HG02852 (cell line): ENCODE measurements around the gene PTPRN2.

ENCODE experiments used
- ATAC-seq: cut with Tn5 transposase; IDR thresholded peaks from one replicate; pipeline ENCODE4 v1.9.1; 2021; ENCODE audit warnings: mild to moderate bottlenecking, moderate library complexity; ENCODE audit not compliant: unreplicated experiment

PTPRN2 gene

GRCh38 chr7:158602905-158603772 lies 15.5 kb upstream of the PTPRN2 start:
- peak; percentile 78 for ATAC-seq

DNA sequence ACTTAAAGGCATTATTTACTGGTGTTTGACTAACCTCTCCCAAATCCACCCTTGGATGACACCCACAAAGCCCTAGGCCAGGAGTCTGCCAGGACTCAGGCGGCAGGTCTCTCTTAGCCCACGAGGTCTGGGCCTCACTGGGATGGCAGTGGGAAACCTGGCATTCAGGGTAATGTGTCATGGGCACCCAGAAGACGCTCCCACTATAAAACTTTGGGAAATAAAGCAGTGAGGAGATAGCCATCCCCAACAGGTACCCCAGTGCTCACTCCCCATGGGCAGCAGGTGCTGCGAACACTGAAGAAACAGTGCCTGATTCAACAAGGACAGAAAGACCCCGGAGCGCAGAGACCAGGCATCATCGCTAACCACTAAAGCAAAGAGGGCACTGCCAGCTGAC lies 14.4 kb upstream of the PTPRN2 start:
- ATAC-seq = no peak

DNA sequence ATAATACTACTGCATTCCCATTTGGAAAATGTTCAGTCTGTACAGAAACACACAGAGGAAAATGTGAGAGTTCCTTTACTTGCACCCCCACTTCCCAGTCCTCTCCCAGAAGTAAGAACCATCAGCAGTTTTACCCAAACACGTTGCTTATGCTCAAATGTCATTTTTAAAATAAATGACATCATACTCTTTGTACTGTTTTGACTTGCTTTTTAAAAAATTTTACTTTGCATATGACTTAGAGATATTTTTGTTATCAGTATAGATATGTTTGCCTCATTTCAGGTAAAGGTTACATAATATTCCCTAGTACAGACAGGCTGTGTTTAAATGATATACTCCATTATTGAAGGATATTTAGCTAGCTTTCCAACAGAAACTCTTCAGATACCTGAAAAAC lies 13.5 kb upstream of the PTPRN2 start:
- no peak for ATAC-seq

- no peak for ATAC-seq
These were observed 9.1 kb upstream of the PTPRN2 start for GRCh38 chr7:158596745-158597144.

DNA sequence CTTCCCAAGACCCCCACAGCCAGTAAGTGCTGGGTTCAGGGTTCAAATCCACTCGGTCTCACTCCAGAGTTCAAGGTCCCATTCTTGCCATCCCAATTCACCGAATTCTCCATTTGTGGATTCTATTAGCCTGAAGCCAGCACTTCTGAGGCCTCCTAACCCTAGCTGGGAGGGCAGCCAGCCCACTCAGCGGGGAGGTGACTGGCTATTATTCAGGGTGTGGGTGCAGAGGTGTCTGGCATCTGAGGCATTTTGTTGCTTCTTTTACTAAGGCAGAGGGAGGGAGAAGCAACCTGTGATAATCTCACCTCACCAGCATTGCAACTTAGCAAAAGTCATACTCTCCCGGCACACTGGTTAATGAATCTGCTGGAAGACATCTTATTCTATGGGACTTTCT lies 8.7 kb upstream of the PTPRN2 start:
- ATAC-seq = no peak

DNA sequence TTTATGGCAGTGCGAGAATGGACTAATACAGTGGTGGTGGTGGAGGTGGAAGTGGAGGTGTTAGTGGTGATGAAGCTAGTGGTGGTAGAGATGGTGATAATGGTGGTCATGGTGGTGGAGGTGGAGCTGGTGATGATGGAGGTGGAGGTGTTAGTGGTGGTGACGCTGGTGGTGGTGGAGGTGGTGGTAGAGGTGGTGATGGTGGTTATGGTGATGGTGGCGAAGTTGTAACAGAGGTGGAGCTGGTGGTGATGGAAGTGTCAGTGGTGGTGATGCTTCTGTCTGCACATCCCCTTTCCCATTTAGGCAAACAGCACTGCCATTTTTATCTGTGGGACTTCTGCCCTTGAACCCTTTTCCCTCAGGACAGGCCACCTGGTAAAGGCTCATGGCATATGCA lies 7.4 kb upstream of the PTPRN2 start:
- ATAC-seq = no peak

DNA sequence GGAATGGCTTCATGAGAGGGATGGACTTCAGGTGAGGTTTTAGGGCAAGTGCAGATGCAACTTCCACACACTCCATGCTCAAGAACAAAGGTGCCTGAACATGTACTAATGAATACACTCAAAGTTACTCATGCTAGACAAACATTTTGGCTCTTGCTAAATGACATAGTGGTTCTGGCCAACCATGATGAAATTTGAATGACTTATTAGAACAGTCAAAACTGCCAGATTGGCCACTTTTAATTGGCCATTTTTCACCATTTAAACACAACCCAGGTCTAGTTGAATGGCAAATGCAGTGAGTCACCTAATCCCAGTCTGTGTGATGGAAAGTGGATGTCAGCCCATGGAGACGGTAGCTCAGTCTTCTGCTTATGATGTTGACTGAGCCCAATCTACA lies 4.9 kb upstream of the PTPRN2 start:
- no peak for ATAC-seq

GRCh38 chr7:158591944-158592343 lies 4.3 kb upstream of the PTPRN2 start:
- ATAC-seq = no peak

- no peak for ATAC-seq
These were observed 2.5 kb upstream of the PTPRN2 start for GRCh38 chr7:158590181-158590530.

DNA sequence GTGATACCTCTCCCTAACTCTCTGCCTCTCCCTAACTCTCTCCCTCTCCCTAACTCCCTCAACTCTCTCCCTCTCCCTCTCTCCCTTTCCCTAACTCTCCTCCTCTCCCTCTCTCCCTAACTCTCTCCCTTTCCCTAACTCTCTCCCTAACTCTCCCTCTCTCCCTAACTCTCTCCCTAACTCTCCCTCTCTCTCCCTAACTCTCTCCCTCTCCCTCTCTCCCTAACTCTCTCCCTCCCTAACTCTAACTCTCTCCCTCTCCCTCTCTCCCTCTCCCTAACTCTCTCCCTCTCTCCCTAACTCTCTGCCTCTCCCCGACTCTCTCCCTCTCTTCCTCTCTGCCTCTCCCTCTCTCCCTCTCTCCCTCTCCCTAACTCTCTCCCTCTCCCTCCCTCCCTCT lies 2.0 kb upstream of the PTPRN2 start:
- no peak for ATAC-seq

- no peak for ATAC-seq
These were observed 1.3 kb upstream of the PTPRN2 start for GRCh38 chr7:158588878-158589442.

- ATAC-seq = no peak
These were observed 658 bp upstream of the PTPRN2 start for GRCh38 chr7:158588085-158588877.

- no peak for ATAC-seq
These were observed 993 bp downstream of the PTPRN2 start for GRCh38 chr7:158586499-158587161.

- no peak for ATAC-seq
These were observed 1.7 kb downstream of the PTPRN2 start for GRCh38 chr7:158585721-158586498.

- no peak for ATAC-seq
These were observed 3.2 kb downstream of the PTPRN2 start for GRCh38 chr7:158584407-158584806.

GRCh38 chr7:158583810-158584209 lies 3.8 kb downstream of the PTPRN2 start:
- no peak for ATAC-seq

GRCh38 chr7:158583143-158583542 lies 4.5 kb downstream of the PTPRN2 start:
- ATAC-seq = no peak

DNA sequence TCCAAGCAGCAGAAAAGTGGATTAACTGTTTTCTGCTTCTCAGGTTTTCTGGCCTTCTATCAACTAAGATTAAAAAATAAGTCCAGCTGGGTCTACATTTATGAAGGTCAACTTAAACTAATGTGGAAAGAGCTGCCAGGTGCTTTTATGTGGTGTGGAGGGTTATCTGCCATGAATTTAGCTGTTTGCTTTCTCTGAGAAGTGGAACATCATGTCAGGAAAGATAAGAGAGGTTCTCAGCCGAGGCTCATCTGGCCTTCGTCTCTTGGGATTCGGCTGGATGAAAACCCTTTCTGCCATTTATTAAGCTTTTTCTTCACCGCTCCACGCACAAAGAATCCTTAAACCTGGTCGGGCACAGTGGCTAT lies 5.5 kb downstream of the PTPRN2 start:
- ATAC-seq = no peak

DNA sequence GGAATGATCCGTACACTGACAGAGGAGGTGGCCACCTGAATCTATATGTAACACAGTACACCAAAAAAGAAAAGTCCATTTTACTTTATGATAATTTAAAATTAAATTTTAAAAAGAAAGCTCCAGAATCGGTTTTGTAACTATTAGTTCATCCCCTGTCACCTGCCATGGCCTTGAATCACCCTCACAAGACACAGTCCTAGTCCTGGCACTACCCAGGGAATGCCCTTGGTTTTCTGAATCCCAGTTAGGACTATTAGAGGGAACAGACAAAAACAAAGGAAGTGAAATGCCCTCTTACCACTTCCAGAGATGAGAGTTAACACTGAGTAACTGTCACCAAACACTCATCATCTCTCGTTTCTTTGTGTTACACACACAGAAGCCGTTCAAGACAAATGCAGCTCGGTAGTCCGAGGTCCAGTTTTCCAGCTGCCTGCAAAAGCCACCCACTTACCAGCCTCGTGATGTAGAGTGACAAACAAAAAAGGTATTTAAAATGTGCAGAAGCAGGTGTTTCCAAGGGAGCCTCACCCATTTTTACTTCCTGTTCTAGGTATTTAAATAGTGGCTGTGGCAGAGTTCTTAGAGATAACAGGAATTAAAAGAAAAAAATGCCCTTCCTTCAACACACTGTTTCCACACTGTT lies 6.1 kb downstream of the PTPRN2 start:
- ATAC-seq = no peak
